GM08714 (cell line): ENCODE results near the gene GPX5.
"Not testable (repeated sequence)": the region's sequence is repeated elsewhere in the genome, so short reads cannot be mapped to it uniquely, and the experiment has no call there.

ENCODE experiments used
- H3K4me3 ChIP-seq: fragments of 200-500 bp; sonication (Bioruptor generic); 2 replicates; pipeline ENCODE4 v1.5.1; 2014; ENCODE audit warnings: mild to moderate bottlenecking, low read length, inconsistent platforms
- ZNF274 ChIP-seq: IDR thresholded peaks from 2 replicates; pipeline ENCODE4 v1.6.1; 2012; ENCODE audit warnings: mild to moderate bottlenecking, low read depth, low read length

GPX5 gene

GRCh38 chr6:28534875-28535274, 9.2 kb downstream of the GPX5 start:
- no peak overlapping the region for H3K4me3 ChIP-seq
- no peak for TF ChIP-seq ZNF274

GRCh38 chr6:28537065-28537464, 11.4 kb downstream of the GPX5 start:
- no peak for TF ChIP-seq ZNF274
- peak overlapping the region; percentile 26; the same call in 1 of the 2 replicates for H3K4me3 ChIP-seq

- peak overlapping the region; percentile 26; the same call in 1 of the 2 replicates for H3K4me3 ChIP-seq
- no peak for TF ChIP-seq ZNF274
Measured at GRCh38 chr6:28537509-28538140, 11.9 kb downstream of the GPX5 start.

GRCh38 chr6:28541996-28542395, 16.3 kb downstream of the GPX5 start:
- no peak for TF ChIP-seq ZNF274
- no peak overlapping the region; the same call in 1 of the 2 replicates for H3K4me3 ChIP-seq

- H3K4me3 ChIP-seq = peak overlapping the region; percentile 50
- no peak for TF ChIP-seq ZNF274
Measured at GRCh38 chr6:28542440-28543296, 17.0 kb downstream of the GPX5 start.

GRCh38 chr6:28543651-28544610, 18.2 kb downstream of the GPX5 start:
- no peak for TF ChIP-seq ZNF274
- H3K4me3 ChIP-seq = peak overlapping the region; percentile 13; the same call in 1 of the 2 replicates

GRCh38 chr6:28545955-28546354, 20.3 kb downstream of the GPX5 start:
- H3K4me3 ChIP-seq = no peak overlapping the region
- no peak for TF ChIP-seq ZNF274

- not testable (repeated sequence) for H3K4me3 ChIP-seq
Measured at GRCh38 chr6:28547003-28547402, 21.3 kb downstream of the GPX5 start.

- no peak overlapping the region for H3K4me3 ChIP-seq
- no peak for TF ChIP-seq ZNF274
Measured at GRCh38 chr6:28551891-28552666, 26.4 kb downstream of the GPX5 start.

- H3K4me3 ChIP-seq = no peak overlapping the region
- TF ChIP-seq ZNF274 = no peak
Measured at GRCh38 chr6:28553384-28553985, 27.8 kb downstream of the GPX5 start.

- no peak for TF ChIP-seq ZNF274
Measured at GRCh38 chr6:28553986-28554881, 28.6 kb downstream of the GPX5 start.

GRCh38 chr6:28555136-28555535, 29.5 kb downstream of the GPX5 start:
- no peak for TF ChIP-seq ZNF274
- no peak overlapping the region for H3K4me3 ChIP-seq

More at GRCh38 chr6:28553986-28554881, 28.6 kb downstream of the GPX5 start:
- no peak overlapping the region for H3K4me3 ChIP-seq
